K562 (cell line): Measurements from ENCODE around the gene BRSK1. TPM values are rescaled to one million over a fixed set of nuclear protein-coding genes. Genes with fewer than 3 reads are reported as not detected.

Experiments used
- ATAC-seq: fragments of 200-7000 bp; cut with Tn5 transposase; 3 replicates; pipeline ENCODE4 v1.9.1; 2020; ENCODE audit warnings: moderate library complexity
- BruUV-seq: library from RNA; stranded (reverse); fragments of 400-500 nt; replicated peaks from 2 replicates; lab custom pipeline; 2021; lab: Mats Ljungman, UMichigan
- CTCF ChIA-PET: fragments of 300-600 bp; formaldehyde crosslinking; extraction: SDS; loops from one replicate; lab custom pipeline; 2021; ENCODE audit warnings: low intra/inter-chr PET ratio; lab: Yijun Ruan, JAX
- POLR2A ChIA-PET: fragments of 300-600, 350-650 bp; sonication (Branson Sonifier 250); formaldehyde crosslinking; extraction: SDS; loops from one replicate; lab custom pipeline; 2021; ENCODE audit warnings: antibody characterized with exemption, inconsistent platforms; lab: Yijun Ruan, JAX
- DNase-seq, 4 experiments: peaks; one replicate each; pipeline versions ENCODE4 v3.0.0 to v3.0.0-alpha.2; 2011 to 2018; ENCODE audit warnings: low spot score in 3 of 4, mixed read lengths in 3 of 4; ENCODE audit errors: extremely low read depth in 1 of 4
- FAIRE-seq: peaks from 2 replicates; lab custom pipeline; 2011; peaks lifted over from hg19 to GRCh38; lab: Jason Lieb, UNC
- H2AFZ ChIP-seq: 2 replicates; pipeline ENCODE4 v1.6.0; 2011; ENCODE audit warnings: low read depth, low read length, control low read depth, inconsistent platforms
- H3K27ac ChIP-seq: fragments of 200-600 bp; 3 replicates; pipeline ENCODE4 v1.8.0; 2011; ENCODE audit warnings: low read depth, mild to moderate bottlenecking, control low read depth, inconsistent platforms, low read length, moderate library complexity, mixed read lengths; ENCODE audit errors: extremely low read depth
- H3K27me3 ChIP-seq, 2 experiments: fragments of 300-600 bp in 1 of 2; 2 replicates in 1 of 2; 3 replicates in 1 of 2; pipeline versions ENCODE4 v1.6.0 to v1.8.0; 2011; ENCODE audit warnings: inconsistent platforms in 2 of 2, low read length in 2 of 2, mild to moderate bottlenecking in 1 of 2, mixed read lengths in 1 of 2, moderate library complexity in 1 of 2; ENCODE audit not compliant: control insufficient read depth in 2 of 2, insufficient read depth in 2 of 2
- H3K36me3 ChIP-seq: fragments of 300-600 bp; 3 replicates; pipeline ENCODE4 v1.8.0; 2011; ENCODE audit warnings: mild to moderate bottlenecking, low read length, inconsistent platforms; ENCODE audit not compliant: control insufficient read depth, insufficient read depth
- H3K4me1 ChIP-seq, 2 experiments: fragments of 200-600 bp in 1 of 2; replicated peaks in 1 of 2; 2 replicates in 1 of 2; 3 replicates in 1 of 2; pipeline versions ENCODE4 v1.5.1 to v1.8.0; 2011; ENCODE audit warnings: inconsistent platforms in 2 of 2, low read length in 2 of 2, mild to moderate bottlenecking in 1 of 2, mixed read lengths in 1 of 2, moderate library complexity in 1 of 2; ENCODE audit not compliant: control insufficient read depth in 2 of 2, insufficient read depth in 2 of 2
- H3K4me2 ChIP-seq: 2 replicates; pipeline ENCODE4 v1.6.1; 2011; ENCODE audit warnings: low read length, control low read depth, inconsistent platforms, mixed read lengths; ENCODE audit not compliant: insufficient read depth
- H3K4me3 ChIP-seq: fragments of 200-600 bp; sonication (generic), shearing (Covaris generic); 2 replicates; pipeline ENCODE4 v1.5.1; 2016; ENCODE audit warnings: control low read depth, inconsistent platforms
- H3K79me2 ChIP-seq: fragments of 200-600 bp; 3 replicates; pipeline ENCODE4 v1.8.0; 2011; ENCODE audit warnings: low read length, inconsistent platforms; ENCODE audit not compliant: control insufficient read depth, insufficient read depth
- H3K9ac ChIP-seq, 2 experiments: 2 replicates each; pipeline versions ENCODE4 v1.6.0 to v1.6.1; 2011; ENCODE audit warnings: low read depth in 2 of 2, low read length in 2 of 2, control low read depth in 1 of 2, inconsistent platforms in 1 of 2, mild to moderate bottlenecking in 1 of 2, mixed read lengths in 1 of 2; ENCODE audit not compliant: insufficient read depth in 1 of 2
- H3K9me1 ChIP-seq: one replicate; pipeline ENCODE4 v1.6.0; 2011; ENCODE audit warnings: inconsistent platforms, mild to moderate bottlenecking, low read length, moderate library complexity; ENCODE audit not compliant: control insufficient read depth, insufficient read depth
- H3K9me3 ChIP-seq: replicated peaks from 2 replicates; pipeline ENCODE4 v1.5.1; 2011; ENCODE audit warnings: low read depth, low read length, inconsistent platforms; ENCODE audit not compliant: control insufficient read depth, insufficient read depth
- H4K20me1 ChIP-seq: replicated peaks from 2 replicates; pipeline ENCODE4 v1.6.1; 2011; ENCODE audit warnings: low read length, inconsistent platforms, mixed read lengths; ENCODE audit not compliant: control insufficient read depth, insufficient read depth
- CHD2 ChIP-seq: IDR thresholded peaks from 2 replicates; pipeline ENCODE4 v1.6.1; 2011; ENCODE audit warnings: low read depth, low read length
- EZH2 ChIP-seq: IDR thresholded peaks from 2 replicates; pipeline ENCODE4 v1.6.1; 2012; ENCODE audit warnings: low read depth, mild to moderate bottlenecking, inconsistent platforms, low read length, borderline replicate concordance
- MBD2 ChIP-seq: sonication (generic); IDR thresholded peaks from 2 replicates; pipeline ENCODE4 v1.6.1; 2016; ENCODE audit warnings: low read depth, borderline replicate concordance
- MLLT1 ChIP-seq, 2 experiments: fragments of 450-650 bp; IDR thresholded peaks; 2 replicates each; pipeline ENCODE4 v1.6.1; 2016
- NR2C1 ChIP-seq, 2 experiments: fragments of 450-650 bp; IDR thresholded peaks; 2 replicates each; pipeline ENCODE4 v1.6.1; 2017; ENCODE audit warnings: mild to moderate bottlenecking in 2 of 2, antibody characterized with exemption in 1 of 2, inconsistent platforms in 1 of 2, missing compliant biosample characterization in 1 of 2, missing genetic modification characterization in 1 of 2
- PBX2 ChIP-seq, 2 experiments: IDR thresholded peaks in 1 of 2; conservative IDR thresholded peaks in 1 of 2; 2 replicates each; pipeline ENCODE4 v1.6.1; 2016; ENCODE audit warnings: low read depth in 2 of 2, mild to moderate bottlenecking in 1 of 2, missing compliant biosample characterization in 1 of 2, missing genetic modification characterization in 1 of 2, moderate library complexity in 1 of 2
- SPI1 ChIP-seq: IDR thresholded peaks from 2 replicates; pipeline ENCODE4 v1.6.1; 2011; ENCODE audit warnings: low read depth, low read length, control low read depth, borderline replicate concordance
- SREBF1 ChIP-seq: fragments of 150-350 bp; IDR thresholded peaks from 2 replicates; pipeline ENCODE4 v1.6.1; 2014; ENCODE audit warnings: antibody characterized with exemption, low read depth, low read length, borderline replicate concordance
- ZNF518B ChIP-seq: fragments of 250-450 bp; sonication (Bioruptor Pico); IDR thresholded peaks from 2 replicates; pipeline ENCODE4 v1.5.0; 2021; ENCODE audit warnings: mild to moderate bottlenecking, moderate library complexity
- ZNF695 ChIP-seq: fragments of 450-650 bp; formaldehyde crosslinking; IDR thresholded peaks from 2 replicates; pipeline ENCODE4 v1.4.0; 2020; ENCODE audit warnings: mild to moderate bottlenecking, moderate library complexity
- WGBS: fragments of 100-300 bp; shearing (Covaris generic); methylation state at CpG from one replicate; pipeline ENCODE4 v1.1.6; 2016; ENCODE audit warnings: low coverage, mixed read lengths; ENCODE audit not compliant: insufficient coverage; ENCODE audit errors: missing lambda C conversion rate; 5-methylcytosine and 5-hydroxymethylcytosine counted together
- in situ Hi-C: fragments of 300-500 bp; cut with MboI; formaldehyde crosslinking; loops from 4 replicates; pipeline ENCODE4 v1.15.0; 2018; ENCODE audit warnings: inconsistent platforms, mixed read lengths
- intact Hi-C: fragments of 100-400 bp; cut with micrococcal nuclease; formaldehyde crosslinking; loops from 2 replicates; pipeline ENCODE4 v1.14.2; 2022
- polyA plus RNA-seq, 8 experiments: library from polyadenylated mRNA; depleted of rRNA in 4 of 8; stranded (reverse) in 5 of 8; unstranded in 3 of 8; fragments of >200 nt; fragmentation: Nextera tagmentation in 2 of 8; fragmentation: Illumina TruSeq in 1 of 8; extraction: Ambion mirVana in 2 of 8; extraction: Trizol in 1 of 8; gene quantifications; 2 replicates each; pipeline versions ENCODE4 v1.2.1 to v1.2.3, GENCODE V29; 2011 to 2014; ENCODE audit warnings: inconsistent platforms in 1 of 8, missing spikeins in 1 of 8
- total RNA-seq, 7 experiments: library from RNA; depleted of rRNA in 6 of 7; stranded (reverse); fragments of >200 nt in 6 of 7; fragmentation: Illumina TruSeq in 2 of 7; extraction: Trizol in 2 of 7; gene quantifications; 2 replicates each; pipeline versions ENCODE4 v1.2.1 to v1.2.3, GENCODE V29; 2011 to 2021; ENCODE audit warnings: low replicate concordance in 1 of 7
- TF ChIP-seq, protein P1 (sequence below): fragments of 250-450 bp; sonication (Bioruptor Pico); IDR thresholded peaks from 2 replicates; pipeline ENCODE4 v1.5.0; 2020; ENCODE audit warnings: mild to moderate bottlenecking, borderline replicate concordance

BRSK1 gene
- total and polyA plus RNA-seq, 9 of the 15 experiments (the other 6 are each of a cell fraction or from before 2014, with no cell fraction given): 1.7 to 9.3 (median 3.8) TPM; not detected in 2

DNA sequence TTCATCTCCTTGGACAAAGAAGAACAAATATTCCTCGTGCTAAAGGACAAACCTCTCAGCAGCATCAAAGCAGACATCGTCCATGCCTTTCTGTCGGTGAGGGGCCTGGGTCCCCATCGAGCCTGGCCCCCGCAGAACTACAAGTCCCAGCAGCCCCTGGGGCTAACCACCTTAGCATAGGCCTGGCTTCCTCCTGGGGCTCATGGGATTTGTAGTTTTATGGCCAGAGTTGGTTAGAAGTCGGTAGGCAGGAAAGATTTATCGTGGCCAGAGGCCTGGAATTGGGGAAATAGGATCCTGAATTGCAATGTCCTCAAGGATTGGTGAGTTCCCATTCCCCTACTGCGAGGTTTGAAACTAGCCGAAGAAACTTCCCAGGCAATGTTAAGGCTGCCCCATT lies 21.7 kb downstream of the BRSK1 start:
- Histone ChIP-seq H3K4me3 (no peak overlapping the region), H3K9me3 (no peaks in the 10 kb centered on the region; the same call in 1 of the 2 replicates), H3K9me1 (no peaks in the 10 kb centered on the region), H3K36me3 (peaks cover 5% of the 10 kb centered on the region; the same call in 1 of the 3 replicates), H3K27me3 (no peaks in the 10 kb centered on the region), H3K4me2 (no peak overlapping the region), H3K9ac (no peak overlapping the region), H4K20me1 (no peaks in the 10 kb centered on the region), H2AFZ (peak overlapping the region; percentile 49; the same call in 1 of the 2 replicates), H3K79me2 (no peaks in the 10 kb centered on the region), H3K27ac (no peak overlapping the region), H3K4me1 (peaks cover 9 to 49% of the 10 kb centered on the region in 2 experiments; a peak in 4 of 5 replicates)
- no TSS peak for BruUV-seq
- DNase-seq (peak; percentile 72 to 85 (median 79)), FAIRE-seq (peak; percentile 77), ATAC-seq (peak; percentile 83)
- in situ Hi-C loops (no loop called here), intact Hi-C loops (no loop called here)
- 32% methylated on average over 9 of the region's 9 CpGs for WGBS
- POLR2A ChIA-PET: interaction anchor here (0.5 kb wide), 1 partner anchor 199 kb away, joined by 4 read pairs; no protein-coding TSS in a partner anchor
- CTCF ChIA-PET: no interaction called here
- TF ChIP-seq MLLT1 (IDR thresholded peaks at IDR 0.05): no peak
- peak; percentile 54; the same call in 1 of the 2 replicates for TF ChIP-seq SREBF1
- TF ChIP-seq PBX2 (CRISPR knock-in tag; IDR thresholded peaks at IDR 0.05; ENCODE audit: low read depth): no peak
- 0 out of 2 replicates have a peak, but pooled peaks have one; percentile 7 for TF ChIP-seq PBX2 (tag; conservative IDR thresholded peaks at IDR 0.05; ENCODE audit: low read depth)
- peak; percentile 89 for TF ChIP-seq MBD2
- TF ChIP-seq SPI1: 0 out of 2 replicates have a peak, but pooled peaks have one; percentile 11
- no peak for TF ChIP-seq NR2C1 (IDR thresholded peaks at IDR 0.05)
- peak; percentile 64 for TF ChIP-seq NR2C1 (tag; IDR thresholded peaks at IDR 0.05)
- TF ChIP-seq EZH2: no peak
- no peak for TF ChIP-seq ZNF518B (CRISPR knock-in tag)
- no peak for TF ChIP-seq ZNF695
- TF ChIP-seq, protein P1, sequence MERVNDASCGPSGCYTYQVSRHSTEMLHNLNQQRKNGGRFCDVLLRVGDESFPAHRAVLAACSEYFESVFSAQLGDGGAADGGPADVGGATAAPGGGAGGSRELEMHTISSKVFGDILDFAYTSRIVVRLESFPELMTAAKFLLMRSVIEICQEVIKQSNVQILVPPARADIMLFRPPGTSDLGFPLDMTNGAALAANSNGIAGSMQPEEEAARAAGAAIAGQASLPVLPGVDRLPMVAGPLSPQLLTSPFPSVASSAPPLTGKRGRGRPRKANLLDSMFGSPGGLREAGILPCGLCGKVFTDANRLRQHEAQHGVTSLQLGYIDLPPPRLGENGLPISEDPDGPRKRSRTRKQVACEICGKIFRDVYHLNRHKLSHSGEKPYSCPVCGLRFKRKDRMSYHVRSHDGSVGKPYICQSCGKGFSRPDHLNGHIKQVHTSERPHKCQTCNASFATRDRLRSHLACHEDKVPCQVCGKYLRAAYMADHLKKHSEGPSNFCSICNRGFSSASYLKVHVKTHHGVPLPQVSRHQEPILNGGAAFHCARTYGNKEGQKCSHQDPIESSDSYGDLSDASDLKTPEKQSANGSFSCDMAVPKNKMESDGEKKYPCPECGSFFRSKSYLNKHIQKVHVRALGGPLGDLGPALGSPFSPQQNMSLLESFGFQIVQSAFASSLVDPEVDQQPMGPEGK (CRISPR knock-in tag): no peak
- TF ChIP-seq CHD2: 0 out of 2 replicates have a peak, but pooled peaks have one; percentile 31
